ENCODE data around the gene PHC2. TPM values are rescaled to one million over a fixed set of nuclear protein-coding genes. Genes with fewer than 3 reads are reported as not detected.

PHC2 gene
- total and polyA plus RNA-seq, 2 experiments from 2014 or later: 77.5 to 121 TPM

GRCh38 chr1:33399375-33399774 is 31.5 kb downstream of the PHC2 start:
- no peak for DNase-seq (ENCODE audit: low spot score)
- Histone ChIP-seq H3K9me3 (ENCODE audit: low read depth) (no peaks in the 10 kb centered on the region), H3K36me3 (replicated peaks; ENCODE audit: insufficient read depth, low read depth) (no peaks in the 10 kb centered on the region), H3K4me1 (ENCODE audit: insufficient read depth) (no peaks in the 10 kb centered on the region), H3K27me3 (no peaks in the 10 kb centered on the region), H3K4me2 (no peak overlapping the region), H3K27ac (no peak overlapping the region), H2AFZ (no peak overlapping the region), H4K20me1 (ENCODE audit: insufficient read depth, poor library complexity, severe bottlenecking) (no peaks in the 10 kb centered on the region), H3K79me2 (no peaks in the 10 kb centered on the region), H3K9me2 (replicated peaks; ENCODE audit: insufficient read depth) (no peaks in the 10 kb centered on the region), H3K4me3 (no peak overlapping the region)
- 84% methylated on average over 3 of the region's 3 CpGs for WGBS (ENCODE audit: low lambda C conversion rate, missing lambda C conversion rate)
- TF ChIP-seq EZH2phosphoT487 (IDR thresholded peaks at IDR 0.05; ENCODE audit: low read depth, severe bottlenecking, unreplicated experiment) (no peak), CTCF (IDR thresholded peaks at IDR 0.05; ENCODE audit: poor library complexity) (no peak), EZH2 (IDR thresholded peaks at IDR 0.05; ENCODE audit: borderline replicate concordance) (no peak)

- H3K4me3 ChIP-seq: no peak overlapping the region
- no peaks in the 10 kb centered on the region for H3K4me1 ChIP-seq (ENCODE audit: insufficient read depth)
- H3K9me2 ChIP-seq (replicated peaks; ENCODE audit: insufficient read depth): no peaks in the 10 kb centered on the region
- H4K20me1 ChIP-seq (ENCODE audit: insufficient read depth, poor library complexity, severe bottlenecking): no peaks in the 10 kb centered on the region
- no peak overlapping the region for H3K4me2 ChIP-seq
- H2AFZ ChIP-seq: no peak overlapping the region
- no peaks in the 10 kb centered on the region for H3K27me3 ChIP-seq
- TF ChIP-seq CTCF (IDR thresholded peaks at IDR 0.05; ENCODE audit: poor library complexity): no peak
- no peak for TF ChIP-seq EZH2phosphoT487 (IDR thresholded peaks at IDR 0.05; ENCODE audit: low read depth, severe bottlenecking, unreplicated experiment)
- no peak for TF ChIP-seq EZH2 (IDR thresholded peaks at IDR 0.05; ENCODE audit: borderline replicate concordance)
- H3K79me2 ChIP-seq: no peaks in the 10 kb centered on the region
- no peaks in the 10 kb centered on the region for H3K9me3 ChIP-seq (ENCODE audit: low read depth)
- no peaks in the 10 kb centered on the region for H3K36me3 ChIP-seq (replicated peaks; ENCODE audit: insufficient read depth, low read depth)
- no peak for DNase-seq (ENCODE audit: low spot score)
- no peak overlapping the region for H3K27ac ChIP-seq
These were observed 32.9 kb downstream of the PHC2 start for GRCh38 chr1:33397994-33398393.

- TF ChIP-seq CTCF (IDR thresholded peaks at IDR 0.05; ENCODE audit: poor library complexity) (no peak), EZH2 (IDR thresholded peaks at IDR 0.05; ENCODE audit: borderline replicate concordance) (no peak), EZH2phosphoT487 (IDR thresholded peaks at IDR 0.05; ENCODE audit: low read depth, severe bottlenecking, unreplicated experiment) (no peak)
- DNase-seq (ENCODE audit: low spot score): no peak
- Histone ChIP-seq H3K4me3 (no peak overlapping the region), H4K20me1 (ENCODE audit: insufficient read depth, poor library complexity, severe bottlenecking) (no peaks in the 10 kb centered on the region), H3K4me2 (no peak overlapping the region), H2AFZ (no peak overlapping the region), H3K4me1 (ENCODE audit: insufficient read depth) (no peaks in the 10 kb centered on the region), H3K27ac (no peak overlapping the region), H3K9me2 (replicated peaks; ENCODE audit: insufficient read depth) (no peaks in the 10 kb centered on the region), H3K27me3 (no peaks in the 10 kb centered on the region), H3K36me3 (replicated peaks; ENCODE audit: insufficient read depth, low read depth) (no peaks in the 10 kb centered on the region), H3K79me2 (no peaks in the 10 kb centered on the region), H3K9me3 (ENCODE audit: low read depth) (no peaks in the 10 kb centered on the region)
- 74% methylated on average over 2 of the region's 2 CpGs for WGBS (ENCODE audit: low lambda C conversion rate, missing lambda C conversion rate)
These were observed 33.8 kb downstream of the PHC2 start for GRCh38 chr1:33397125-33397506.
